ENCODE measurements around the gene SLC6A6.

The SLC6A6 gene

DNA sequence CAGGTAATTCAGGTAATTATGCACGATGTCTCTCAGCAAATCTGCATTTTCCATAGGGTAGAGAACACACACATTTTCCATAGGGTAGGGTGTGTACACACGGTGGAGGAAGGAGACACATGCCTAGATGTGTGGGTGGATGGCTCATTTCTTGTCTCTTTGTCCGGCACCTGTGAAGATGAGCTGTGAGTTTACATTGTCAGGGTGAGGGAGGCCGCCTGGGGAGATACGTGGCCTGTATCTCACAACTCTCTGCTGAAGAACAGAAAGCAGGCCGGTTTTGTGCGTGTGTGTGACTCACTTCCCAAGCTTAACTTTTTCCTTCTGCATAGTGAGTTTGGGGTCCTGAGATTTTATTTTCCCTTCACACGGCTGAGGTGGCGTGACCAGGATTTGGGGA is 60.3 kb downstream of the SLC6A6 start:
- H3F3A ChIP-seq (ENCODE audit: insufficient read depth, low read length), result no peaks in the 10 kb centered on the region
- no peaks in the 10 kb centered on the region for H3K9me3 ChIP-seq (replicated peaks; ENCODE audit: insufficient read depth, low read length)
- no peaks in the 10 kb centered on the region for H3K36me3 ChIP-seq (replicated peaks; ENCODE audit: insufficient read depth, low read length)
- H3K9me2 ChIP-seq (replicated peaks; ENCODE audit: insufficient read depth, low read length), result no peaks in the 10 kb centered on the region
- no peaks in the 10 kb centered on the region for H3K79me2 ChIP-seq (ENCODE audit: low read length)
- no peak overlapping the region for H3K4me2 ChIP-seq (ENCODE audit: low read depth, low read length)
- H3K27me3 ChIP-seq (replicated peaks; ENCODE audit: insufficient read depth, low read length), result no peaks in the 10 kb centered on the region
- H3K4me1 ChIP-seq (ENCODE audit: low read length), result no peaks in the 10 kb centered on the region
- H3K4me3 ChIP-seq (ENCODE audit: low read length), result no peak overlapping the region
- no peak for TF ChIP-seq EZH2 (optimal IDR thresholded peaks at IDR 0.05; ENCODE audit: low read depth, low read length)
- TF ChIP-seq EZH2phosphoT487 (IDR thresholded peaks at IDR 0.05; ENCODE audit: low read length), result no peak
- DNase-seq, result no peak
- H4K20me1 ChIP-seq (ENCODE audit: insufficient read depth, low read length), result no peaks in the 10 kb centered on the region
- no peak overlapping the region for H2AFZ ChIP-seq (ENCODE audit: low read length)
- no peak overlapping the region for H3K9ac ChIP-seq (ENCODE audit: low read length)
- no peak overlapping the region for H3K27ac ChIP-seq (ENCODE audit: low read length)

DNA sequence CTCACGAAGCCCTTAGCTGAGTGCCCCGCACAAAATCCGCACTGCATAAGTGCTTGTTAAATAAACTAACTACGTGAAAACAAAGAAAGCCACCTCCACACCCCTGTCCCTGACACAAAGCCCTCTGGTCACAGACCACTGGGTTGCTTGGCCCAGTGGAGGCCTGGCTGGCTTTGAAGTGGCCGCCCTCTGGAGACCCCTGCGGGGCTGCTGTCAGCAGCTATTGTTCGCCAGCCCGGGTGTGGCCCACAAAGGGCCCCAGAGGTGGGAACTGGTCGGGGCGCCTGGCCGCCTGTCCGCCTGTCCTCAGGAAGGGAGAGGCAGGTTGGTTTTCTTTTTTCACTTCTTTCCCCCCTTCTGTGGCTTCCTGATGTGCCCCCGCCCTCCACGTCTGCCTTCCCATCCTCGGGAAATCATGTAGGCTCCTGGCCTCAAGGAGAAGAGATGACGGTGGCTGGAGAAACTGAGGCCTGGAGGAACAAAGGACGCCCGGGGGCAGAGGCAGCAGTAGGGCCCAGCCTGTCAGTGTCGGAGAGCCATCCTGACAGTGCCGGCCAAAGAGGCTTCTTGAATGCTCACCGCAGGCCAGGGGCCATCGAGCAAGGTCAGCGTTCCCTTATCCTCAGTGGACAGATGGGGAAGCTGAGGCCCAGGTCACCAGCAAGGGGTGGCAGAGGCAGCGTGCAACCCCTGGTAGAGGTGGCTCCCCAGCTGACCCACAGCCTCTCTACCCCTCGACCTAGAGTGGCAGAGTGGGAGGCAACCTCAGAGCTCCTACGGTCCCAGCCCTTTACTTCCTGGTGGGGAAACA is 61.1 kb downstream of the SLC6A6 start:
- no peaks in the 10 kb centered on the region for H4K20me1 ChIP-seq (ENCODE audit: insufficient read depth, low read length)
- no peaks in the 10 kb centered on the region for H3K27me3 ChIP-seq (replicated peaks; ENCODE audit: insufficient read depth, low read length)
- DNase-seq, result no peak
- TF ChIP-seq, protein P1, sequence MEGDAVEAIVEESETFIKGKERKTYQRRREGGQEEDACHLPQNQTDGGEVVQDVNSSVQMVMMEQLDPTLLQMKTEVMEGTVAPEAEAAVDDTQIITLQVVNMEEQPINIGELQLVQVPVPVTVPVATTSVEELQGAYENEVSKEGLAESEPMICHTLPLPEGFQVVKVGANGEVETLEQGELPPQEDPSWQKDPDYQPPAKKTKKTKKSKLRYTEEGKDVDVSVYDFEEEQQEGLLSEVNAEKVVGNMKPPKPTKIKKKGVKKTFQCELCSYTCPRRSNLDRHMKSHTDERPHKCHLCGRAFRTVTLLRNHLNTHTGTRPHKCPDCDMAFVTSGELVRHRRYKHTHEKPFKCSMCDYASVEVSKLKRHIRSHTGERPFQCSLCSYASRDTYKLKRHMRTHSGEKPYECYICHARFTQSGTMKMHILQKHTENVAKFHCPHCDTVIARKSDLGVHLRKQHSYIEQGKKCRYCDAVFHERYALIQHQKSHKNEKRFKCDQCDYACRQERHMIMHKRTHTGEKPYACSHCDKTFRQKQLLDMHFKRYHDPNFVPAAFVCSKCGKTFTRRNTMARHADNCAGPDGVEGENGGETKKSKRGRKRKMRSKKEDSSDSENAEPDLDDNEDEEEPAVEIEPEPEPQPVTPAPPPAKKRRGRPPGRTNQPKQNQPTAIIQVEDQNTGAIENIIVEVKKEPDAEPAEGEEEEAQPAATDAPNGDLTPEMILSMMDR (IDR thresholded peaks at IDR 0.05; ENCODE audit: low read length), result no peak
- TF ChIP-seq EZH2 (optimal IDR thresholded peaks at IDR 0.05; ENCODE audit: low read depth, low read length) (no peak), EZH2phosphoT487 (IDR thresholded peaks at IDR 0.05; ENCODE audit: low read length) (no peak)
- no peaks in the 10 kb centered on the region for H3F3A ChIP-seq (ENCODE audit: insufficient read depth, low read length)
- H3K4me3 ChIP-seq (ENCODE audit: low read length), result no peak overlapping the region
- no peaks in the 10 kb centered on the region for H3K4me1 ChIP-seq (ENCODE audit: low read length)
- H3K4me2 ChIP-seq (ENCODE audit: low read depth, low read length), result no peak overlapping the region
- no peak overlapping the region for H3K27ac ChIP-seq (ENCODE audit: low read length)
- no peak overlapping the region for H2AFZ ChIP-seq (ENCODE audit: low read length)
- H3K9me2 ChIP-seq (replicated peaks; ENCODE audit: insufficient read depth, low read length), result no peaks in the 10 kb centered on the region
- no peaks in the 10 kb centered on the region for H3K9me3 ChIP-seq (replicated peaks; ENCODE audit: insufficient read depth, low read length)
- no peaks in the 10 kb centered on the region for H3K79me2 ChIP-seq (ENCODE audit: low read length)
- H3K36me3 ChIP-seq (replicated peaks; ENCODE audit: insufficient read depth, low read length), result no peaks in the 10 kb centered on the region
- no peak overlapping the region for H3K9ac ChIP-seq (ENCODE audit: low read length)

GRCh38 chr3:14464141-14464465 is 61.7 kb downstream of the SLC6A6 start:
- Histone ChIP-seq H3K27ac (ENCODE audit: low read length) (no peak overlapping the region), H3K9ac (ENCODE audit: low read length) (no peak overlapping the region), H4K20me1 (ENCODE audit: insufficient read depth, low read length) (no peaks in the 10 kb centered on the region), H3K79me2 (ENCODE audit: low read length) (no peaks in the 10 kb centered on the region), H3K4me1 (ENCODE audit: low read length) (no peaks in the 10 kb centered on the region), H3K36me3 (replicated peaks; ENCODE audit: insufficient read depth, low read length) (no peaks in the 10 kb centered on the region), H2AFZ (ENCODE audit: low read length) (no peak overlapping the region), H3K4me3 (ENCODE audit: low read length) (no peak overlapping the region), H3F3A (ENCODE audit: insufficient read depth, low read length) (no peaks in the 10 kb centered on the region), H3K9me2 (replicated peaks; ENCODE audit: insufficient read depth, low read length) (no peaks in the 10 kb centered on the region), H3K9me3 (replicated peaks; ENCODE audit: insufficient read depth, low read length) (no peaks in the 10 kb centered on the region), H3K4me2 (ENCODE audit: low read depth, low read length) (no peak overlapping the region), H3K27me3 (replicated peaks; ENCODE audit: insufficient read depth, low read length) (no peaks in the 10 kb centered on the region)
- no peak for DNase-seq
- no peak for TF ChIP-seq EZH2 (optimal IDR thresholded peaks at IDR 0.05; ENCODE audit: low read depth, low read length)

- no peaks in the 10 kb centered on the region for H3K9me2 ChIP-seq (replicated peaks; ENCODE audit: insufficient read depth, low read length)
- no peak overlapping the region for H3K4me3 ChIP-seq (ENCODE audit: low read length)
- no peak overlapping the region for H3K27ac ChIP-seq (ENCODE audit: low read length)
- no peaks in the 10 kb centered on the region for H3K9me3 ChIP-seq (replicated peaks; ENCODE audit: insufficient read depth, low read length)
- no peak overlapping the region for H2AFZ ChIP-seq (ENCODE audit: low read length)
- no peaks in the 10 kb centered on the region for H3K27me3 ChIP-seq (replicated peaks; ENCODE audit: insufficient read depth, low read length)
- no peaks in the 10 kb centered on the region for H3K36me3 ChIP-seq (replicated peaks; ENCODE audit: insufficient read depth, low read length)
- no peak for DNase-seq
- no peaks in the 10 kb centered on the region for H3K4me1 ChIP-seq (ENCODE audit: low read length)
- H4K20me1 ChIP-seq (ENCODE audit: insufficient read depth, low read length), result no peaks in the 10 kb centered on the region
- no peak overlapping the region for H3K9ac ChIP-seq (ENCODE audit: low read length)
- H3K4me2 ChIP-seq (ENCODE audit: low read depth, low read length), result no peak overlapping the region
- no peaks in the 10 kb centered on the region for H3K79me2 ChIP-seq (ENCODE audit: low read length)
- TF ChIP-seq, protein P1 (IDR thresholded peaks at IDR 0.05; ENCODE audit: low read length), result no peak
- TF ChIP-seq EZH2phosphoT487 (IDR thresholded peaks at IDR 0.05; ENCODE audit: low read length) (no peak), EZH2 (optimal IDR thresholded peaks at IDR 0.05; ENCODE audit: low read depth, low read length) (no peak)
- no peaks in the 10 kb centered on the region for H3F3A ChIP-seq (ENCODE audit: insufficient read depth, low read length)
These were observed 62.1 kb downstream of the SLC6A6 start for GRCh38 chr3:14464521-14464920.
